ENCODE measurements around the gene R3HCC1L.

Gene R3HCC1L

GRCh38 chr10:98169379-98169778 lies 34.9 kb downstream of the R3HCC1L start:
- Histone ChIP-seq H3K4me3 (ENCODE audit: low read depth, low read length) (no peak overlapping the region), H3K4me1 (ENCODE audit: control insufficient read depth, insufficient read depth, low read length) (0 out of 2 replicates have a peak, but pooled peaks cover 3% of the 10 kb centered on the region), H3K27ac (ENCODE audit: extremely low read depth, low read depth, low read length) (no peak overlapping the region), H3K9me3 (ENCODE audit: control insufficient read depth, insufficient read depth, low read depth, low read length) (no peaks in the 10 kb centered on the region), H3K36me3 (ENCODE audit: control insufficient read depth in 2 of 2, insufficient read depth in 1 of 2, low read length in 2 of 2) (peaks cover 4 to 22% of the 10 kb centered on the region in 2 experiments)
- ChIA-PET CTCF (interaction anchor here (0.6 to 6.9 kb wide), 16 partner anchors 10 to 158 kb away, joined by 3 to 105 read pairs (median 6); no protein-coding TSS in a partner anchor), POLR2A (no interaction called here)
- no peak for TF ChIP-seq ZNF112 (tag by site-specific recombination; IDR thresholded peaks at IDR 0.05)
- TF ChIP-seq ZNF266 (tag by site-specific recombination; IDR thresholded peaks at IDR 0.05; ENCODE audit: low read depth): no peak
- no peak for TF ChIP-seq ZNF518A (tag by site-specific recombination; conservative IDR thresholded peaks at IDR 0.05; ENCODE audit: low read depth)

GRCh38 chr10:98170249-98171117 lies 36.0 kb downstream of the R3HCC1L start:
- H3K9me3 ChIP-seq (ENCODE audit: control insufficient read depth, insufficient read depth, low read depth, low read length): no peaks in the 10 kb centered on the region
- POLR2A ChIA-PET: interaction anchor here (1.3 kb wide), 1 partner anchor 138 kb away, joined by 3 read pairs; no protein-coding TSS in a partner anchor
- H3K36me3 ChIP-seq (ENCODE audit: control insufficient read depth in 2 of 2, insufficient read depth in 1 of 2, low read length in 2 of 2): peaks cover 0 to 19% of the 10 kb centered on the region in 2 experiments
- 0 out of 2 replicates have a peak, but pooled peaks cover 3% of the 10 kb centered on the region for H3K4me1 ChIP-seq (ENCODE audit: control insufficient read depth, insufficient read depth, low read length)
- CTCF ChIA-PET: interaction anchor here (0.6 to 6.9 kb wide), 42 partner anchors 8 to 1186 kb away, joined by 3 to 105 read pairs (median 4); no protein-coding TSS in a partner anchor
- H3K27ac ChIP-seq (ENCODE audit: extremely low read depth, low read depth, low read length): no peak overlapping the region
- H3K4me3 ChIP-seq (ENCODE audit: low read depth, low read length): no peak overlapping the region
- TF ChIP-seq CTCF (tag by site-specific recombination; IDR thresholded peaks at IDR 0.05) (peak; percentile 55; the same call in 1 of the 2 replicates), ZNF654 (tag by site-specific recombination; IDR thresholded peaks at IDR 0.05; ENCODE audit: low read depth) (peak; percentile 73), ZNF148 (tag by site-specific recombination; IDR thresholded peaks at IDR 0.05; ENCODE audit: borderline replicate concordance) (no peak), SCRT2 (tag by site-specific recombination; IDR thresholded peaks at IDR 0.05) (0 out of 2 replicates have a peak, but pooled peaks have one; percentile 25), ZBTB17 (tag by site-specific recombination; IDR thresholded peaks at IDR 0.05) (peak; percentile 60; the same call in 1 of the 2 replicates), ZNF639 (tag by site-specific recombination; IDR thresholded peaks at IDR 0.05) (no peak)

Data from HEK293 (cell line).